ENCODE results near the gene OPCML. TPM values are rescaled to one million over a fixed set of nuclear protein-coding genes. Genes with fewer than 3 reads are reported as not detected.

The OPCML gene
- total RNA-seq, 5 donors from 2014 or later (not counting 1 experiment from before 2014, with no cell fraction given): not detected

DNA sequence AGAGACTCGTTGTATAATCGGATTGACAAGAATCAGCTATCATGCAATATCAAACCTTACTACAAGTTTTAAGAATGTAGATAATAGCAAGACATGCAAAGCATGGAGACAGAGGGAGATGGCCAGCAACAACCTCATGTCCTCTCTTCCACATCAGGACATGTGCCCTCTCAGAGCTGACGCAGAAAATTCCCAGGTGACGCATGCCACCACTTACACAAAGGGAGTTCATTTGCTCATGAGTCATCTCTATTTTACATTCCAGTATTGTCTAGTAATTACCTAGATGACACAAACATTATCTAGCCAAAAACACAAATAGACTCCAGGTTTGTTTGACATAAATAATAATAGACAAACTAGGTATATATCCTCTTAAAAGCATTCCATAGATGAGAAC lies 38.1 kb upstream of the OPCML start:
- WGBS (ENCODE audit: insufficient coverage): 100% methylated on average over 1 of the region's 4 CpGs
- Histone ChIP-seq H3K27ac (ENCODE audit: low read length) (no peak overlapping the region), H3K9me3 (no peaks in the 10 kb centered on the region), H3K27me3 (replicated peaks in 1 of 2; ENCODE audit: control insufficient read depth in 2 of 2, extremely low read depth in 1 of 2, insufficient read depth in 2 of 2, low read length in 1 of 2) (no peaks in the 10 kb centered on the region), H3K36me3 (ENCODE audit: control insufficient read depth in 2 of 2, extremely low read depth in 1 of 2, insufficient read depth in 1 of 2, low read length in 1 of 2) (no peaks in the 10 kb centered on the region), H3K4me1 (ENCODE audit: control insufficient read depth in 1 of 2, extremely low read depth in 1 of 2, insufficient read depth in 2 of 2, low read length in 2 of 2) (no peaks in the 10 kb centered on the region), H3K4me3 (ENCODE audit: control insufficient read depth in 1 of 2, extremely low read depth in 1 of 2, low read length in 1 of 2) (no peak overlapping the region)
- no peak overlapping the region for H3K4me3 Mint-ChIP-seq
- ATAC-seq (replicated peaks in 1 of 4) (no peak), DNase-seq (no peak)
- no peak overlapping the region for H3K27ac Mint-ChIP-seq
- H3K36me3 Mint-ChIP-seq: no peaks in the 10 kb centered on the region
- H3K9me3 Mint-ChIP-seq: peaks cover 0 to 3% (median 0%) of the 10 kb centered on the region in 3 donors
- H3K4me1 Mint-ChIP-seq: no peaks in the 10 kb centered on the region
- CTCF ChIA-PET: no interaction called here
- peaks cover 2 to 5% of the 10 kb centered on the region in 2 donors for H3K27me3 Mint-ChIP-seq
- POLR2A ChIA-PET: no interaction called here

DNA sequence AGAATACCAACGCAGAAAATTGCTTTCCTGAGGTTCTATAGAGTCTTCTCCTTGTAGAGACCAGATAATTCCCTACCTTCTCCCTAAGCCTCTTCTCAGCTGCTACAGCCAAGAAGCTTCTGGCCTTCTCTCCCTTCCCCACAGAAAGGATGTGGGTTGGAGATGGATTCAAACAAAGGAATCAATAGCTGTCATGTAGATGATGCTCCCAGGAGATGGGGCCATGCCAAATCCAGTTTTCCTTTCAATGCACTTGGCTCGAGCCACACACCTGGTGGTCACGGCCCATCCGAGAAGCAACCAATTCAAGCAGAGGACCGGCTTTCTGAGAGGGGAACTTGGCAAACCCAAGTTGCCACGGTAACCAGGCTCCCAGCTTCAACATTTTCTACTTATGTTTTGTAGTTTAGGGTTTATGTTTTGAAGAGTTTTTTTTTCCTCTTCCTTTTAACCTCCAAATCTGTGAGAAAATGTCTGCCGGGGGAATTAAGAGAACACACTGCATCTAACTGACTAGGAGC lies 31.3 kb upstream of the OPCML start:
- no peak overlapping the region for H3K27ac ChIP-seq (ENCODE audit: low read length)
- H3K36me3 ChIP-seq (ENCODE audit: control insufficient read depth in 2 of 2, extremely low read depth in 1 of 2, insufficient read depth in 1 of 2, low read length in 1 of 2): no peaks in the 10 kb centered on the region
- H3K9me3 Mint-ChIP-seq: peaks cover 0 to 5% (median 4%) of the 10 kb centered on the region in 3 donors
- no peak overlapping the region for H3K27ac Mint-ChIP-seq
- H3K36me3 Mint-ChIP-seq: no peaks in the 10 kb centered on the region
- no peak overlapping the region for H3K4me3 ChIP-seq (ENCODE audit: control insufficient read depth in 1 of 2, extremely low read depth in 1 of 2, low read length in 1 of 2)
- no CpG with 5 or more reads among the region's 7 CpGs for WGBS (ENCODE audit: insufficient coverage)
- no peak overlapping the region for H3K4me3 Mint-ChIP-seq
- H3K27me3 Mint-ChIP-seq: no peaks in the 10 kb centered on the region
- ChIA-PET POLR2A (no interaction called here), CTCF (no interaction called here)
- ATAC-seq (replicated peaks in 1 of 4): no peak
- H3K9me3 ChIP-seq: no peaks in the 10 kb centered on the region
- no peaks in the 10 kb centered on the region for H3K4me1 Mint-ChIP-seq
- no peaks in the 10 kb centered on the region for H3K4me1 ChIP-seq (ENCODE audit: control insufficient read depth in 1 of 2, extremely low read depth in 1 of 2, insufficient read depth in 2 of 2, low read length in 2 of 2)
- no peaks in the 10 kb centered on the region for H3K27me3 ChIP-seq (replicated peaks in 1 of 2; ENCODE audit: control insufficient read depth in 2 of 2, extremely low read depth in 1 of 2, insufficient read depth in 2 of 2, low read length in 1 of 2)
- no peak for DNase-seq

DNA sequence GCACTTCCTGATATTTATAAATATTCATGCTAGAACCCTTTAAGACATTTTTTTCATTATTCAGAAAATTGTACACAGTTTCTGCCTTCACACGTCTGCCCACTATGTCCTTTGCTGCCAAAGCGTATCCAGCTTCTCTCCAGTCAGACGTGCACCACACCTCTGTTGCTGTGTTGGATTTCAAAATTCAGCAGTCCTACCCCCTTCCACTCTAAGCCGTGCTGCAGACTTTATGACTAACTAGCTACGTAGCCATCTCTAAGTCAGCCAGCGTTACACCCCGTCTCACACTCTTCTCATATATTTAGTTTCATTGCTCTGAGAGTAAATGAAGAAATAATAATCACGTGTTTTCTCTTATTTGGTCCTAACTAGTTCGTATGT lies 28.2 kb upstream of the OPCML start:
- ChIA-PET POLR2A (no interaction called here), CTCF (no interaction called here)
- no peaks in the 10 kb centered on the region for H3K36me3 ChIP-seq (ENCODE audit: control insufficient read depth in 2 of 2, extremely low read depth in 1 of 2, insufficient read depth in 1 of 2, low read length in 1 of 2)
- Mint-ChIP-seq H3K36me3 (no peaks in the 10 kb centered on the region), H3K27ac (no peak overlapping the region), H3K9me3 (peaks cover 0 to 5% (median 4%) of the 10 kb centered on the region in 3 donors), H3K27me3 (peaks cover 0 to 1% of the 10 kb centered on the region in 2 donors), H3K4me1 (no peaks in the 10 kb centered on the region), H3K4me3 (no peak overlapping the region)
- ATAC-seq (replicated peaks in 1 of 4) (no peak), DNase-seq (no peak)
- no peaks in the 10 kb centered on the region for H3K4me1 ChIP-seq (ENCODE audit: control insufficient read depth in 1 of 2, extremely low read depth in 1 of 2, insufficient read depth in 2 of 2, low read length in 2 of 2)
- H3K27ac ChIP-seq (ENCODE audit: low read length): no peak overlapping the region
- no peak overlapping the region for H3K4me3 ChIP-seq (ENCODE audit: control insufficient read depth in 1 of 2, extremely low read depth in 1 of 2, low read length in 1 of 2)
- no peaks in the 10 kb centered on the region for H3K27me3 ChIP-seq (replicated peaks in 1 of 2; ENCODE audit: control insufficient read depth in 2 of 2, extremely low read depth in 1 of 2, insufficient read depth in 2 of 2, low read length in 1 of 2)
- WGBS (ENCODE audit: insufficient coverage): 83% methylated on average over 3 of the region's 9 CpGs
- no peaks in the 10 kb centered on the region for H3K9me3 ChIP-seq

DNA sequence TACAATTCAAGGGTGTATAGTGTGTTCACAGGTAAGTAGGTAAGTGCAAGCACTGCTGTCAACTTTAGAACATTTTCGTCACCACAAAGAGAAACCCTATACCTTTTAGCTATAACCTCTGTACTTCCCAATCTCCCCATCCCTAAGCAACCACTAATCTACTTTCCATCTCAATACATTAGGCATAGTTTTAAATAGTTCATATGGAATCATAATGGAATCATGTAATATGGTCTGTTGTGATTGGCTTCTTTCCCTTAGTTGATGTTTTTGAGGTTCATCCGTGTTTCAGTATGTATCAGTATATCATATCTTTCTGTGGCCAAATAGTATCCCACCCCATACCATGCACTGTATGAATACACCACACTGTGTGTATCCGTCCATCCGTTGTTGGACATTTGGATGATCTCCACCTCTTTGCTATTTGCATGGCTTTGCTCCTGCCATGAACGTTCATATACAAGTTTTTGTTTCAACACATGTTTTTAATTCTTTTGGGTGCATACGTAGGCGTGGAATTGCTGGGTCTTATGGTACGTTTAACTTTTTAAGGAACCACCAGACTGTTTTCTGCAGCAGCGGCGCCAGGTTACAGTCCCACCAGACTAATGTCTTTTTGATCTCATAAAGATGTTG lies 27.7 kb upstream of the OPCML start:
- WGBS (ENCODE audit: insufficient coverage): 94% methylated on average over 8 of the region's 10 CpGs
- H3K4me1 Mint-ChIP-seq: no peaks in the 10 kb centered on the region
- POLR2A ChIA-PET: no interaction called here
- no peaks in the 10 kb centered on the region for H3K27me3 ChIP-seq (replicated peaks in 1 of 2; ENCODE audit: control insufficient read depth in 2 of 2, extremely low read depth in 1 of 2, insufficient read depth in 2 of 2, low read length in 1 of 2)
- H3K27me3 Mint-ChIP-seq: peaks cover 0 to 1% of the 10 kb centered on the region in 2 donors
- CTCF ChIA-PET: interaction anchor here in 1 of 2 donors (0.6 kb wide), 1 partner anchor 42 kb away, joined by 6 read pairs; no protein-coding TSS in a partner anchor
- H3K27ac Mint-ChIP-seq: no peak overlapping the region
- H3K36me3 Mint-ChIP-seq: no peaks in the 10 kb centered on the region
- H3K27ac ChIP-seq (ENCODE audit: low read length): no peak overlapping the region
- H3K4me3 ChIP-seq (ENCODE audit: control insufficient read depth in 1 of 2, extremely low read depth in 1 of 2, low read length in 1 of 2): no peak overlapping the region
- H3K4me1 ChIP-seq (ENCODE audit: control insufficient read depth in 1 of 2, extremely low read depth in 1 of 2, insufficient read depth in 2 of 2, low read length in 2 of 2): no peaks in the 10 kb centered on the region
- no peaks in the 10 kb centered on the region for H3K36me3 ChIP-seq (ENCODE audit: control insufficient read depth in 2 of 2, extremely low read depth in 1 of 2, insufficient read depth in 1 of 2, low read length in 1 of 2)
- H3K4me3 Mint-ChIP-seq: no peak overlapping the region
- peaks cover 0 to 5% (median 4%) of the 10 kb centered on the region in 3 donors for H3K9me3 Mint-ChIP-seq
- H3K9me3 ChIP-seq: no peaks in the 10 kb centered on the region
- DNase-seq (no peak), ATAC-seq (replicated peaks in 1 of 4) (no peak)

DNA sequence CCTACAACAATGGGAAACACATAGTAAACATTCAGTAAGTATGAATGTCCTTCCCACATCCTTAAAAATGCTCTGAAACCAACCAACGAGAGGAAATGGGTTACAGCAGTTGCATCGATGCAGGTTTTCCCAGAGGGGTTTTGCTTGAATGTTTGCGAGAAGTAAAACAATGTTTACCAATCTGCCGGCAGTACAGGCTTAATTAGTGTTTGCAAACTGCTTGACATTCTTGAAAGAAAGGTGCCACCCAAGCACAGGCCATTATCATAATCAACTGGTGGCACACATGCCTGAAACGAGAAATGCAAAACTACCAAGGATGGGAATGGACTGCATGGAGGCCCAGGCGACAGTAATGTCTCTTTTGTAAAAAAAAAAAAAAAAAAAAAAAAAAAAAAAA lies 27.1 kb upstream of the OPCML start:
- POLR2A ChIA-PET: no interaction called here
- no peaks in the 10 kb centered on the region for H3K4me1 ChIP-seq (ENCODE audit: control insufficient read depth in 1 of 2, extremely low read depth in 1 of 2, insufficient read depth in 2 of 2, low read length in 2 of 2)
- no peak for ATAC-seq (replicated peaks in 1 of 4)

DNA sequence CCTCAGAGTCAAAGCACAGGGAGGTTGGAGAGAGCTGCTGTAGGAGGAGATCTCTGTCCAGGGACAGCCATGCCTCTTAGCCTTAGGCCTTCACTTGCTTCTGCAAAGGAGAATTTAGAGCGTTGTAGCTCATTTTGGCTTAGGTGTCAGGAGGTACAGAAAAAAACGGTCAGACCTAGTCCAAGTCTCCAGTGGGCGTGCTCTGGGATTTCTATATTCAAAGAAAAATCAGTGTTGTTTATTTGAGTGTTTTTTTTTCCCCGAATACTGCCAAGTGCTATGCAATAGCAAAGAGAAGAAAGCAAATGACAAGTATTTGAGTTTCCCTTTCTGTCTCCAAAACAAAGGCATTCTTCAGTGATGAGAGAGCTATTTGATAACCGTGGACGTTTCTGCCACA lies 22.7 kb upstream of the OPCML start:
- Histone ChIP-seq H3K4me1 (ENCODE audit: control insufficient read depth in 1 of 2, extremely low read depth in 1 of 2, insufficient read depth in 2 of 2, low read length in 2 of 2) (no peaks in the 10 kb centered on the region), H3K4me3 (ENCODE audit: control insufficient read depth in 1 of 2, extremely low read depth in 1 of 2, low read length in 1 of 2) (no peak overlapping the region), H3K27ac (ENCODE audit: low read length) (no peak overlapping the region), H3K36me3 (ENCODE audit: control insufficient read depth in 2 of 2, extremely low read depth in 1 of 2, insufficient read depth in 1 of 2, low read length in 1 of 2) (no peaks in the 10 kb centered on the region), H3K9me3 (no peaks in the 10 kb centered on the region), H3K27me3 (replicated peaks in 1 of 2; ENCODE audit: control insufficient read depth in 2 of 2, extremely low read depth in 1 of 2, insufficient read depth in 2 of 2, low read length in 1 of 2) (peaks cover 0 to 3% of the 10 kb centered on the region in 2 experiments)
- no peaks in the 10 kb centered on the region for H3K36me3 Mint-ChIP-seq
- no peak for ATAC-seq (replicated peaks in 1 of 4)
- peaks cover 0 to 1% of the 10 kb centered on the region in 2 donors for H3K27me3 Mint-ChIP-seq
- H3K27ac Mint-ChIP-seq: no peak overlapping the region
- DNase-seq: no peak
- no peak overlapping the region for H3K4me3 Mint-ChIP-seq
- 81% methylated on average over 4 of the region's 6 CpGs for WGBS (ENCODE audit: insufficient coverage)
- POLR2A ChIA-PET: no interaction called here
- H3K9me3 Mint-ChIP-seq: no peaks in the 10 kb centered on the region
- no peaks in the 10 kb centered on the region for H3K4me1 Mint-ChIP-seq
- CTCF ChIA-PET: no interaction called here

More for the DNA sequence above, 27.1 kb upstream of the OPCML start:
- Histone ChIP-seq H3K9me3 (no peaks in the 10 kb centered on the region), H3K4me3 (ENCODE audit: control insufficient read depth in 1 of 2, extremely low read depth in 1 of 2, low read length in 1 of 2) (no peak overlapping the region), H3K27ac (ENCODE audit: low read length) (no peak overlapping the region), H3K36me3 (ENCODE audit: control insufficient read depth in 2 of 2, extremely low read depth in 1 of 2, insufficient read depth in 1 of 2, low read length in 1 of 2) (no peaks in the 10 kb centered on the region), H3K27me3 (replicated peaks in 1 of 2; ENCODE audit: control insufficient read depth in 2 of 2, extremely low read depth in 1 of 2, insufficient read depth in 2 of 2, low read length in 1 of 2) (no peaks in the 10 kb centered on the region)
- Mint-ChIP-seq H3K9me3 (peaks cover 0 to 5% (median 4%) of the 10 kb centered on the region in 3 donors), H3K4me3 (no peak overlapping the region), H3K36me3 (no peaks in the 10 kb centered on the region), H3K27me3 (peaks cover 0 to 1% of the 10 kb centered on the region in 2 donors), H3K27ac (no peak overlapping the region), H3K4me1 (no peaks in the 10 kb centered on the region)
- CTCF ChIA-PET: interaction anchor here in 1 of 2 donors (0.6 kb wide), 1 partner anchor 43 kb away, joined by 6 read pairs; no protein-coding TSS in a partner anchor
- DNase-seq: no peak
- WGBS (ENCODE audit: insufficient coverage): 71% methylated on average over 4 of the region's 6 CpGs
